Keratinocyte (primary cell): ENCODE results near the gene PGA3.

Experiments
- CTCF ChIP-seq, 3 experiments: IDR thresholded peaks in 1 of 3; conservative IDR thresholded peaks in 1 of 3; optimal IDR thresholded peaks in 1 of 3; 2 replicates in 2 of 3; 3 replicates in 1 of 3; pipeline versions ENCODE3 to v1.5.1; 2011; ENCODE audit warnings: low read length in 3 of 3, mild to moderate bottlenecking in 3 of 3, moderate library complexity in 2 of 3, control low read depth in 1 of 3, inconsistent platforms in 1 of 3; ENCODE audit not compliant: insufficient read depth in 2 of 3; ENCODE audit errors: extremely low read depth in 1 of 3
- EZH2 ChIP-seq: IDR thresholded peaks from one replicate; pipeline ENCODE4 v1.6.1; 2012; ENCODE audit warnings: inconsistent platforms, mild to moderate bottlenecking, low read length, moderate library complexity

DNA sequence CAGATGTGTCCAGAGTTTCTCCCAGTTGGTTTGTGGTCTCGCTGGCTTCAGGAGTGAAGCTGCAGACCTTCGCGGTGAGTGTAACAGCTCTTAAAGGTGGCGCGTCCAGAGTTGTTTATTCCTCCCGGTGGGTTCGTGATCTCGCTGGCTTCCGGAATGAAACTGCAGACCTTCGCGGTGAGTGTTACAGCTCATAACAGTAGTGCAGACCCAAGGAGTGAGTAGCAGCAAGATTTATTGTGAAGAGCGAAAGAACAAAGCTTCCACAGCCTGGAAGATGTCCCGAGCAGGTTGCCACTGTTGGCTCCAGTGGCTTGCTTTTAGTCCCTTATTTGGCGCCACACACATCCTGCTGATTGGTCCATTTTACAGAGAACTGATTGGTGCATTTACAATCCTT lies 1.8 kb upstream of the PGA3 start:
- TF ChIP-seq CTCF (optimal IDR thresholded peaks at IDR 0.05 in 1 of 3, IDR thresholded peaks at IDR 0.05 in 1 of 3, conservative IDR thresholded peaks at IDR 0.05 in 1 of 3; ENCODE audit: extremely low read depth in 1 of 3, insufficient read depth in 2 of 3, low read length in 3 of 3) (no peak), EZH2 (no peak)
